Ovary (tissue), 3 donors: ENCODE measurements around the gene ELL2.

Source experiments
- CTCF ChIP-seq, 3 donors: fragments of 450-650 bp in 2 of 3; fragments of 200-600 bp in 1 of 3; IDR thresholded peaks; one replicate each; pipeline versions ENCODE4 v1.5.1 to v1.8.0; 2016 to 2022; ENCODE audit warnings: antibody characterized with exemption in 3 of 3, mild to moderate bottlenecking in 1 of 3
- EP300 ChIP-seq: sonication (generic); formaldehyde crosslinking; IDR thresholded peaks from one replicate; pipeline ENCODE4 v1.6.1; 2017; ENCODE audit warnings: antibody characterized with exemption
- POLR2A ChIP-seq: fragments of 450-650 bp; IDR thresholded peaks from one replicate; pipeline ENCODE4 v1.6.1; 2017; ENCODE audit warnings: antibody characterized with exemption, mild to moderate bottlenecking, moderate library complexity
- donor health status: DM: no; HTN: no; CAD: no.

DNA sequence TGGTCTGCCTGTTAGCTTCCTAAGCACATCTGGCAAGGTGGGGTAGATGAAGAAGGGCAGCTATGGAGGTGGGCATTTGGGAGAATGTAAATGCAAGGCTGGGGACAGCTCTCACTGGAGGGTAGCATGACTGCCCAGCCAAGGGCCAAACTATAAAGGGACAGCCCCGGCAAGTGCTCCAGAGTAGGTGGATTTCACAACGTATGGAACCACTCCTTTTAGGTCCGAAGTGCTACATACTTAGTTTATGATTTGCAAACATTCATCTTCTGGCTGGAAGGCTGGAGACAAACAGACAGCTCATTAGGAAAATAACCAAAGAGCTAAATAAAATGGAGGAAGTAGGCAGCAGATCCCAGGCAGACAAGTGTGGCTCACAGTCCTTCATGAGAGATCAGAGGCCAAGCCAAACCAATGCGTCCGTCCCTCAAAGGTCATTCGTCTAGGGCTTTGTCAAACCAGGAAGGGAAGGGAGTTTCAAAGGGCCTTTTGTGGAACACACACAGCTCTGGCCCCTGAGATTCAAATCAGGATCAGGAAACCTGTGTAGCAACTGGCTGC lies 96.6 kb downstream of the ELL2 start:
- no peak for TF ChIP-seq POLR2A
- TF ChIP-seq CTCF (IDR thresholded peaks at IDR 0.05): no peak
- TF ChIP-seq EP300: no peak
